K562 (cell line): ENCODE results near the gene PLEKHH2. TPM values are rescaled to one million over a fixed set of nuclear protein-coding genes. Genes with fewer than 3 reads are reported as not detected.

Source experiments
- ATAC-seq: fragments of 200-7000 bp; cut with Tn5 transposase; 3 replicates; pipeline ENCODE4 v1.9.1; 2020; ENCODE audit warnings: moderate library complexity
- BruUV-seq: library from RNA; stranded (reverse); fragments of 400-500 nt; replicated peaks from 2 replicates; lab custom pipeline; 2021; lab: Mats Ljungman, UMichigan
- CTCF ChIA-PET: fragments of 300-600 bp; formaldehyde crosslinking; extraction: SDS; loops from one replicate; lab custom pipeline; 2021; ENCODE audit warnings: low intra/inter-chr PET ratio; lab: Yijun Ruan, JAX
- POLR2A ChIA-PET: fragments of 300-600, 350-650 bp; sonication (Branson Sonifier 250); formaldehyde crosslinking; extraction: SDS; loops from one replicate; lab custom pipeline; 2021; ENCODE audit warnings: antibody characterized with exemption, inconsistent platforms; lab: Yijun Ruan, JAX
- DNase-seq, 4 experiments: peaks; one replicate each; pipeline versions ENCODE4 v3.0.0 to v3.0.0-alpha.2; 2011 to 2018; ENCODE audit warnings: low spot score in 3 of 4, mixed read lengths in 3 of 4; ENCODE audit errors: extremely low read depth in 1 of 4
- FAIRE-seq: peaks from 2 replicates; lab custom pipeline; 2011; peaks lifted over from hg19 to GRCh38; lab: Jason Lieb, UNC
- H2AFZ ChIP-seq: 2 replicates; pipeline ENCODE4 v1.6.0; 2011; ENCODE audit warnings: low read depth, low read length, control low read depth, inconsistent platforms
- H3K27ac ChIP-seq: fragments of 200-600 bp; 3 replicates; pipeline ENCODE4 v1.8.0; 2011; ENCODE audit warnings: low read depth, mild to moderate bottlenecking, control low read depth, inconsistent platforms, low read length, moderate library complexity, mixed read lengths; ENCODE audit errors: extremely low read depth
- H3K27me3 ChIP-seq, 2 experiments: fragments of 300-600 bp in 1 of 2; 2 replicates in 1 of 2; 3 replicates in 1 of 2; pipeline versions ENCODE4 v1.6.0 to v1.8.0; 2011; ENCODE audit warnings: inconsistent platforms in 2 of 2, low read length in 2 of 2, mild to moderate bottlenecking in 1 of 2, mixed read lengths in 1 of 2, moderate library complexity in 1 of 2; ENCODE audit not compliant: control insufficient read depth in 2 of 2, insufficient read depth in 2 of 2
- H3K36me3 ChIP-seq: fragments of 300-600 bp; 3 replicates; pipeline ENCODE4 v1.8.0; 2011; ENCODE audit warnings: mild to moderate bottlenecking, low read length, inconsistent platforms; ENCODE audit not compliant: control insufficient read depth, insufficient read depth
- H3K4me1 ChIP-seq, 2 experiments: fragments of 200-600 bp in 1 of 2; replicated peaks in 1 of 2; 2 replicates in 1 of 2; 3 replicates in 1 of 2; pipeline versions ENCODE4 v1.5.1 to v1.8.0; 2011; ENCODE audit warnings: inconsistent platforms in 2 of 2, low read length in 2 of 2, mild to moderate bottlenecking in 1 of 2, mixed read lengths in 1 of 2, moderate library complexity in 1 of 2; ENCODE audit not compliant: control insufficient read depth in 2 of 2, insufficient read depth in 2 of 2
- H3K4me2 ChIP-seq: 2 replicates; pipeline ENCODE4 v1.6.1; 2011; ENCODE audit warnings: low read length, control low read depth, inconsistent platforms, mixed read lengths; ENCODE audit not compliant: insufficient read depth
- H3K4me3 ChIP-seq: fragments of 200-600 bp; sonication (generic), shearing (Covaris generic); 2 replicates; pipeline ENCODE4 v1.5.1; 2016; ENCODE audit warnings: control low read depth, inconsistent platforms
- H3K79me2 ChIP-seq: fragments of 200-600 bp; 3 replicates; pipeline ENCODE4 v1.8.0; 2011; ENCODE audit warnings: low read length, inconsistent platforms; ENCODE audit not compliant: control insufficient read depth, insufficient read depth
- H3K9ac ChIP-seq, 2 experiments: 2 replicates each; pipeline versions ENCODE4 v1.6.0 to v1.6.1; 2011; ENCODE audit warnings: low read depth in 2 of 2, low read length in 2 of 2, control low read depth in 1 of 2, inconsistent platforms in 1 of 2, mild to moderate bottlenecking in 1 of 2, mixed read lengths in 1 of 2; ENCODE audit not compliant: insufficient read depth in 1 of 2
- H3K9me1 ChIP-seq: one replicate; pipeline ENCODE4 v1.6.0; 2011; ENCODE audit warnings: inconsistent platforms, mild to moderate bottlenecking, low read length, moderate library complexity; ENCODE audit not compliant: control insufficient read depth, insufficient read depth
- H3K9me3 ChIP-seq: replicated peaks from 2 replicates; pipeline ENCODE4 v1.5.1; 2011; ENCODE audit warnings: low read depth, low read length, inconsistent platforms; ENCODE audit not compliant: control insufficient read depth, insufficient read depth
- H4K20me1 ChIP-seq: replicated peaks from 2 replicates; pipeline ENCODE4 v1.6.1; 2011; ENCODE audit warnings: low read length, inconsistent platforms, mixed read lengths; ENCODE audit not compliant: control insufficient read depth, insufficient read depth
- ARNT ChIP-seq, 2 experiments: fragments of 450-650 bp; IDR thresholded peaks; 2 replicates each; pipeline ENCODE4 v1.6.1; 2016; ENCODE audit warnings: mild to moderate bottlenecking in 1 of 2
- BMI1 ChIP-seq: fragments of 150-350 bp; IDR thresholded peaks from 2 replicates; pipeline ENCODE4 v1.6.1; 2014; ENCODE audit warnings: low read length
- CHCHD3 ChIP-seq: fragments of 250-450 bp; sonication (Bioruptor Pico); IDR thresholded peaks from 2 replicates; pipeline ENCODE4 v2.1.2; 2022; ENCODE audit warnings: mild to moderate bottlenecking
- E2F8 ChIP-seq: fragments of 450-650 bp; IDR thresholded peaks from 2 replicates; pipeline ENCODE4 v1.7.1; 2018; ENCODE audit warnings: mild to moderate bottlenecking, low read depth; ENCODE audit not compliant: partially characterized antibody
- HNRNPLL ChIP-seq: fragments of 200-400 bp; formaldehyde crosslinking; IDR thresholded peaks from 2 replicates; pipeline ENCODE4 v1.6.1; 2017; ENCODE audit warnings: low read length, low read depth, mild to moderate bottlenecking; ENCODE audit not compliant: poor library complexity, severe bottlenecking
- KAT8 ChIP-seq: fragments of 450-650 bp; IDR thresholded peaks from 2 replicates; pipeline ENCODE4 v1.6.1; 2016; ENCODE audit warnings: low read depth, mild to moderate bottlenecking
- MCM7 ChIP-seq, 2 experiments: fragments of 450-650 bp; IDR thresholded peaks; 2 replicates each; pipeline ENCODE4 v1.6.1; 2016 to 2018
- NFIX ChIP-seq: fragments of 250-450 bp; sonication (Bioruptor Pico); IDR thresholded peaks from 2 replicates; pipeline ENCODE4 v1.4.0; 2020; ENCODE audit warnings: low read depth, mild to moderate bottlenecking, moderate library complexity
- SETDB1 ChIP-seq: IDR thresholded peaks from one replicate; pipeline ENCODE4 v1.6.1; 2012; ENCODE audit warnings: low read length, control low read depth, inconsistent platforms
- SUPT5H ChIP-seq: fragments of 450-650 bp; IDR thresholded peaks from 2 replicates; pipeline ENCODE4 v1.6.1; 2016
- ZNF586 ChIP-seq: fragments of 450-650 bp; formaldehyde crosslinking; conservative IDR thresholded peaks from 2 replicates; pipeline ENCODE4 v1.4.0; 2020; ENCODE audit warnings: mild to moderate bottlenecking, moderate library complexity
- ZNF76 ChIP-seq: fragments of 250-450 bp; sonication (Bioruptor Pico); IDR thresholded peaks from 2 replicates; pipeline ENCODE4 v1.4.0; 2020; ENCODE audit warnings: mild to moderate bottlenecking, moderate library complexity, borderline replicate concordance
- WGBS: fragments of 100-300 bp; shearing (Covaris generic); methylation state at CpG from one replicate; pipeline ENCODE4 v1.1.6; 2016; ENCODE audit warnings: low coverage, mixed read lengths; ENCODE audit not compliant: insufficient coverage; ENCODE audit errors: missing lambda C conversion rate; 5-methylcytosine and 5-hydroxymethylcytosine counted together
- in situ Hi-C: fragments of 300-500 bp; cut with MboI; formaldehyde crosslinking; loops from 4 replicates; pipeline ENCODE4 v1.15.0; 2018; ENCODE audit warnings: inconsistent platforms, mixed read lengths
- intact Hi-C: fragments of 100-400 bp; cut with micrococcal nuclease; formaldehyde crosslinking; loops from 2 replicates; pipeline ENCODE4 v1.14.2; 2022
- polyA plus RNA-seq, 8 experiments: library from polyadenylated mRNA; depleted of rRNA in 4 of 8; stranded (reverse) in 5 of 8; unstranded in 3 of 8; fragments of >200 nt; fragmentation: Nextera tagmentation in 2 of 8; fragmentation: Illumina TruSeq in 1 of 8; extraction: Ambion mirVana in 2 of 8; extraction: Trizol in 1 of 8; gene quantifications; 2 replicates each; pipeline versions ENCODE4 v1.2.1 to v1.2.3, GENCODE V29; 2011 to 2014; ENCODE audit warnings: inconsistent platforms in 1 of 8, missing spikeins in 1 of 8
- total RNA-seq, 7 experiments: library from RNA; depleted of rRNA in 6 of 7; stranded (reverse); fragments of >200 nt in 6 of 7; fragmentation: Illumina TruSeq in 2 of 7; extraction: Trizol in 2 of 7; gene quantifications; 2 replicates each; pipeline versions ENCODE4 v1.2.1 to v1.2.3, GENCODE V29; 2011 to 2021; ENCODE audit warnings: low replicate concordance in 1 of 7

The PLEKHH2 gene
- total and polyA plus RNA-seq, 9 of the 15 experiments (the other 6 are each of a cell fraction or from before 2014, with no cell fraction given) = 0.77 to 13.5 (median 2.7) TPM

DNA sequence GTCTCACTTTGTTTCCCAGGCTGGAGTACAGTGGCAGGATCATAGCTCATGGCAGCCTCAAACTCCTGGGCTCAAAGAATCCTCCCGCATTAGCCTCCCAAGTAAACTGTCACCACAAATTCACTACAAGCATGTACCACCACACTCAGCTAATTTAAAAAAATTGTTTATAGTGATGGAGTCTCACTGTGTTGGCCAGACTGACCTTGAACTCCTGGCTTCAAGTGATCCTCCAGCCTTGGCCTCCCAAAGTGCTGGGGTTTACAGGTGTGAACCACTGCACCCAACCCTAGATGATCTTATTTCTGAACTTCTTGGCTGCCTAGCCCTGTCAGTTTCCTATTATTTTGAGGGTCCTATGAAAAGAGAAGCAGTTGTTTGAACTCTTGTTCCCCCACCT is 151.6 kb downstream of the PLEKHH2 start:
- H3K27me3 ChIP-seq = no peaks in the 10 kb centered on the region
- ChIA-PET POLR2A (interaction anchor here (1.1 kb wide), 1 partner anchor 156 kb away, joined by 3 read pairs; no protein-coding TSS in a partner anchor), CTCF (interaction anchor here (0.7 kb wide), 1 partner anchor 176 kb away, joined by 3 read pairs; no protein-coding TSS in a partner anchor)
- intact Hi-C loops (no loop called here), in situ Hi-C loops (no loop called here)
- H3K79me2 ChIP-seq = no peaks in the 10 kb centered on the region
- no peak for TF ChIP-seq ARNT (IDR thresholded peaks at IDR 0.05)
- TF ChIP-seq MCM7 (IDR thresholded peaks at IDR 0.05) = no peak
- no peak for TF ChIP-seq BMI1
- TF ChIP-seq CHCHD3 = no peak
- TF ChIP-seq ZNF586 (CRISPR knock-in tag) = no peak
- no peak for TF ChIP-seq ZNF76 (CRISPR knock-in tag)
- TF ChIP-seq KAT8 = no peak
- TF ChIP-seq SUPT5H = no peak
- no peak for TF ChIP-seq SETDB1
- no peak for TF ChIP-seq NFIX (CRISPR knock-in tag)
- TF ChIP-seq HNRNPLL = no peak
- TF ChIP-seq E2F8 = no peak
- no peak overlapping the region for H3K4me3 ChIP-seq
- no peak overlapping the region for H3K4me2 ChIP-seq
- BruUV-seq = no TSS peak
- H3K9me3 ChIP-seq = no peaks in the 10 kb centered on the region
- H3K9me1 ChIP-seq = no peaks in the 10 kb centered on the region
- WGBS = 83% methylated on average over 1 of the region's 1 CpG
- H3K36me3 ChIP-seq = no peaks in the 10 kb centered on the region
- no peak overlapping the region for H3K9ac ChIP-seq
- DNase-seq (no peak), ATAC-seq (no peak), FAIRE-seq (no peak)
- no peaks in the 10 kb centered on the region for H4K20me1 ChIP-seq
- no peak overlapping the region for H3K27ac ChIP-seq
- no peak overlapping the region for H2AFZ ChIP-seq
- no peaks in the 10 kb centered on the region for H3K4me1 ChIP-seq
